NCI-H187 treated with DMSO at 0.1 percent for 48 hours (cell line): ENCODE data around the gene ZBTB7C.
A peak's percentile ranks its signal among the peaks of the same experiment; 100 is the strongest.

ENCODE experiments used
- DNase-seq: peaks from one replicate; lab custom pipeline; 2025; lab: John Stamatoyannopoulos, UW

ZBTB7C gene

DNA sequence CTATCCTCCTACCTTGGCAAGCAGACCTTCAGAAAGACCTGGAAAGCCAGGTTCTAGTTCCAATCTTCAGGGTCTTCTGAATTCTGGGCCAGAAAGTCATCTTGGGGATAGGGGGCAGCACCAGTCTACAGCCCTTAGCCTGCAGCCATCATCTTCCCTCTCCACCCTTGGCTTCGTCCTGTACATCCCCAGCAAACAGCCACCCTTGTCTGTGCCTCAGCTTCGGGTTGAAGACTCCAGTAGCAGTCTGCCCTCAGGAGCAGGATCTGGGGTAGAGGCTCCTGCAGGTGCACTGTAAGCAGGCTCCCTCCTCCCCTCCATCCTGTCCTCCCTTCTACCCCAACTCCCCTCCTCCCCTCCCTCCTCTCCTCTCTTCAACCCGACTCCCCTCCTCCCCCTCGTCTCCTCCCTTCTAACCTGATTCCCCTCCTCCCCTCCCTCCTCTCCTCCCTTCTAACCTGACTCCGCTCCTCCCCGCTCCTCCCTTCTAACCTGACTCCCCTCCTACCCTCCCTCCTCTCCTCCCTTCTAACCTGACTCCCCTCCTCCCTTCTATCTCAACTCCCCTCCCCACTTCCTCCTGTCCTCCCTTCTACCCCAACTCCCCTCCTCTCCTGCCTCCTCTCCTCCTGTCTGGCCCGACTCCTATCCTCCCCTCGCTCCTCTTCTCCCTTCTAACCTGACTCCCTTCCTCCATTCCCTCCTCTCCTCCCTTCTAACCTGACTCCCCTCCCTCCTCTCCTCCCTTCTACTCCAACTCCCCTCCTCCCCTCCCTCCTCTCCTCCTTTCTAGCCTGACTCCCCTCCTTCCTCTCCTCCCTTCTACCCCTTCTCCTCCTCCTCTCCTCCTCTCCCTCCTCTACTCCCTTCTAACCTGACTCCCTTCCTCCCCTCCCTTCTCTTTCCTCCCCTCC, 388.6 kb downstream of the ZBTB7C start:
- no peak for DNase-seq

DNA sequence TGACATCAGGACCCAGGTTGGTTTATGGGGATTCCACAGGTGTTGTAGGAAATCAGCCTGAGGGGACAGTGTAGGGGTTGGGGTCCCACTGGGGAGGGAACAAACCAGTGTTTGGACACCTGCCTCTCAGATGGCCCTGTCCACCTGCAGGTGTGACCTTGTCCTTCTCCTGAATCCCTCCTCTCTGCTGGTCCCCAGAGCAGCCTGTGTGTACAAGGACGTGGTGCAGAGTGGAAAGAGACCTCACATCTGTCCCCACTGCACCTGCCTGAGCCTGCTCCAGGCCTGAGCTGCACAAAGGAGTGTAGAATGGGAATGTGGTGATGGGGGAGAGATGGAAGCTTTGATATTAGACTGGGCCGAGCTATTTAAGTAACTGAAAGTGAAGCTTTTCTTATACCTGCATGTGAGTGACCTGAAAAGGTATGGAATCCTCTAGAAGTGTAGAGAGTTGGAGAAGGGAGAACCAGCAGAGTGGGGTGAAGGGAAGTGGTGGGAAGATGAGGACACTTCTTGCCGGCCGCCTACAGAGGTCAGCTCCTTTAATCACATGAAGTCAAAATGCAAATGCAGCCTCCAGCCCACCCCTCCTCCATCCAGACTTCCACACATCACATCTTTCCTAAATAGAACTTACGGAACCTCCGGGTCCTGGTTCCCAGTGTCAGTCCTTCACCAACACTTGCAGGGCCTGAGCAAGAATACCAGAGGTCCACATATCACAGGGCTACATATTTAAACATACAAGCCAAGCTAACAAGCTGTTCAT, 389.4 kb downstream of the ZBTB7C start:
- DNase-seq, result no peak

DNA sequence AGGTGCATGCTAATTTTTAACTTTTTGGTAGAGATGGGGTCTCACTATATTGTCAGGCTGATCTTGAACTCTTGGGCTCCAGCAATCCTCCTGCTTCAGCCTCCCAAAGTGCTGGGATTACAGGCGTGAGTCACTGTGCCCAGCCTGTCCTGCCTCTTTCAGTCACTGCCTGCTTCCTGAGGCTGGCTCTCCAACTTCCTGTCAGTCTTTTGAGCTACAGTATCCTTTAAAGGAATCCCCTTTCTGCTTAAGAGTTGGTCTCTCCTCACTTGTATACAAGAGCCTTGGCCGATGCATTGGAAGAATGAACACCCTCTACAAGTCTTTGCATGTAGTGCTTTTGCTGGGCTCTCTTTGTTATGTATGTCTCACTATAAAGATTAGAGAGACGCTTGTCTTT, 390.3 kb downstream of the ZBTB7C start:
- no peak for DNase-seq

DNA sequence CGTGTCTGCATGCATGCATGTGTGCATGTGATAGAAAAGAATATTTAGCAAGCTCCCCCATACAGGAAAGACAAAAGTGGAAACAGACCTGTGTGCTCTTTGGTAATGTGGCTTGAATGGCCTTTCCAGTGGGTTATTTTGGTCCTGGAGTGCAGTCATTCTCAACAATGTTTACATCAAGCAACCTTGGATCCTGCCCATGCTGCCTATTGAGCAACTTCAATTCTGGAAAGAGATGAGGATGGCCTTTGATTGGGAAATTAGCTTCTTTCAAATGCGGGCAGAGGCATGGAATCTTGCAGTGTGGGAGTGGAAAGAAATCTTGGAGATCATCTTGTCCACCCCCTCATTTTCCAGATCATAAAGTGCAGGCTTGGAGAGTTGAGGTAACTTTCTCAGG, 391.5 kb downstream of the ZBTB7C start:
- no peak for DNase-seq

DNA sequence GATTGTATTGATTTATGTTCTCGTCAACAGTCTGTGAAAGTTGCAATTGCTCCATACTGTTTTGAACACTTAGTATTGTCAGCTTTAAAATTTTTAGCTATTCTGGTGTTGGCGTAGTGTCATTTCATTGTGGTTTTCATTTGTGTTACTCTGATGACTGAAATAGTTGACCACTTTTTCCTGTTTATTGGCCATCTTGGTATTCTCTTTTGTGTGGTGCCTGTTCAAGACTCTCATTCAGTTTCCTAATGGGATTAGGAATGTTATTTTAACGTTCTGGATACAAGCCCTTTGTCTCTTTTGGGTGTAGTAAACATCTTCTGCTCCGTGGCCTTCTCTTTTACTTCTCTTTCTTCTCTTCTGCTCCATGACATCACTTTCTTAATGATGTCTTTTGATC, 396.0 kb downstream of the ZBTB7C start:
- DNase-seq, result no peak

DNA sequence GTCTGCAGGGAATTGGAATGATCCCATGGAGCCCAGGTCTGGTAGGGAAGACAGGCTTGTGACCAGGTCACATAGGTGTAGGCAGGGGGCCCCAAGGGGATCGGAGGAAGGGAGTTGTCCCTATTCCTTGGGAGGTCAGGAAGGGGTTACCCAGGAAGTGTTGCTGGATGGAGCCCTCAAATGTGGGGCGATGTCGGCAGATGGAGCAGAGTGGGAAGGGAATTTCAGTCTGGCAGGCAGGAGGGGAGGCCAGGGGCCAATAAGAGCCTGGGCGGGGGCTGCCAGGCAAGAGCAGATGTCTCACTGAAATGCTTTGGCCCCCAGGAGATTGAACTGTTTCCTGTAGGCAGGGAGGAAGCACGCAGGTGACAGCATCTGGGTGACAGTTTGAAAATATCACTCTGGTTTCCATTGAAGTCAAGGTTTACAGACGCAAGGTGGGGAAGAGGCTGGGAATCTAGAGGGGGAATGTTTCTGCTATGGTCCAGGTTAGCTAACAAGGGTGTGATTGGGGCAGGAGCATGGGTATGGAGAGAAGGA, 397.2 kb downstream of the ZBTB7C start:
- DNase-seq, result no peak

DNA sequence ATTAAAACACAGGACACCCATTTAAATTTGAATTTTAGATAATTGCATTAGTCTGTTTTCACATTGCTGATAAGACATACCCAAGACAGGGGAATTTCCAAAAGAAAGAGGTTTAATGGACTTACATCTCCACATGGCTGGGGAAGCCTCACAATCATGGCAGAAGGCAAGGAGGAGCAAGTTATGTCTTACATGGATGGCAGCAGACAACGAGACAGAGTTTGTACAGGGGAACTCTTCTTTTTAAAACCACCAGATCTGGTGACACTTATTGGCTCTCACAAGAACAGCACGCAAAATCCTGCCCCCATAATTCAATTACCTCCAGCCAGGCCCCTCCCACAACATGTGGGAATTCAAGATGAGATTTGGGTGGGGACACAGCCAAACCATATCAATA, 398.9 kb downstream of the ZBTB7C start:
- no peak for DNase-seq

DNA sequence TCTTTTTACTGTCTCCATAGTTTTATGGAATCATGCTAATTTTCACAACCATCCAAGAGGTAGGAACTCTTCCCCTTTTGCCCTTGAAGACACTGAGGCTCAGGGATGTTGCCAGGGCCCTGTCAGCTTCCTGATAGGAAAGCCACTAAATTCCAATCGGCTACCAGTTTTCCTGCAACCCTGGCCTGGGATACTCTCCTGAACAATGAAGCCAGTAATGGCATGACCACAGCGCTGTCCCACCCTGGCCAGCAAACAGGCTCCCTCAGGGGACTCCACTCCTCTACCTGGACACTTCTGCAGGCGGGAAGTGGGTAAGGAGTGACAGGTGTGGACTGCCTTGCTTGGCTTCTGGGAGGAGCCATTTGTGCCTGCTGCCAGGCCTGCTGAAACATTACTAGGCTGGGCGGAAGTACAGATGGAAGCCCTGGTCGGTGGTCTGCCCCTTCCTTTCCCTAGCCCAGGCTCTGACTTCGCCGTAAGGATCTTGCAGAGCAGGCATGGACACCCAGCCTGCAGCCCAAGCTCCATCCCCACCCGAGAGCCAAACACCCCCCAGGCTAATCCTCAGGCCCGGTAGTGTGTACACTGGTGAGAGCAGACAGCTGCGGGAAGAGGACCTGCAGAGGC, 400.0 kb downstream of the ZBTB7C start:
- DNase-seq, result no peak

DNA sequence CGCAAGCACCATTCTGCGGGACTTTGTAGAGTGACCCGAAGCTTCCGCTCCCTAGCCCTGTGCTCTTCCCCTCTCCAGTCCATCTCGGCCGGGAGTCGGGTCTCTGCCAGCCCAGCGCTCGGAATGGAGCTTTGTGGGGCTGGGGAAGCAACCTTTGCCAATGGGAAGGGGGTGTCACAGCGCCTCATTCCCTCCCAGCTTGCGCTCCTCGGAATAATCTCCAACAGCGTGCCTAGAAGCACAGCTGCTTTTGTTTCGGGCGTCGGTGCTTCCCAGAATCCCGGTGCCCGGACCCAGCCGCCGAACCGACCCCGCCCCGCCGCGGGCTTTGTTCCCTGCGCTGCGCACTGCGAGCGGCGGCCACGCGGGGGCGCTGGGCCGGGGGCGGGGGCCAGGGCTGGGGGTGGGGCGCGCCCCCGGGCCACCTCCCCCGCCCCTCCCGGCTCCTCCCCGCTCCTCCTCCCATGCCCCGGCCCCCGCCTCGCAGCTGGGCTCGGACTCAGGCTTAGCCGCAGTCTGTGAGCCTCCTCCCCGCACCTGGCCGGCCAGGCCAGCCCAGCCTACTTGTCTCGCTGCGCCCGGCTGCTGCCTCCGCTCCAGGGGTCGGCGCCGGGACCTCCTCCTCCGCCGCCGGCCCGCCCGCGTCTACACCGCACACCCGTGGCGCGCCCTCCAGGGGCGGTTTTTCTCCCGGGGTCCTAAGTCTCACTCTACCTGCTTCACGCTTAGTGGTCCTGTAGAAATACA, 401.1 kb downstream of the ZBTB7C start:
- no peak for DNase-seq

DNA sequence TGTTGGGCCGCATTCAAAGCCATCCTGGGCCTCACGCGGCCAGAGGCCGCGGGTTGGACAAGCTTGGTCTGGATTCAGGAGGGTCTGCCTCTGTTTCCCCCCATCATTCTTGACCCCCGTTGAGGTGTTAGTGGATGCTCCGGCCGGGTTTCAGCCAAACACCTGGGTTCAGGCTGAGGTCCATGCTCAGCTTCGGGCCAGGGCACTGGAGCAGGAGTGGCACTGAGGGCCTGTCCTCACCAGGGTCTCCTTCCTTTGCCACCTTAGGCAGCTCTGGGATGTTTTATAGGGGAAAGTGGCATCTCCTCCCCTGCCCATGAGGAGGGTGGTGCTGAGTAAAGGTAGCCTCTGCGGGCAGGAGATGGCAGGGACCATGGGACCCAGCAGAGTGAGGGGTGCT, 401.8 kb downstream of the ZBTB7C start:
- DNase-seq, result no peak

DNA sequence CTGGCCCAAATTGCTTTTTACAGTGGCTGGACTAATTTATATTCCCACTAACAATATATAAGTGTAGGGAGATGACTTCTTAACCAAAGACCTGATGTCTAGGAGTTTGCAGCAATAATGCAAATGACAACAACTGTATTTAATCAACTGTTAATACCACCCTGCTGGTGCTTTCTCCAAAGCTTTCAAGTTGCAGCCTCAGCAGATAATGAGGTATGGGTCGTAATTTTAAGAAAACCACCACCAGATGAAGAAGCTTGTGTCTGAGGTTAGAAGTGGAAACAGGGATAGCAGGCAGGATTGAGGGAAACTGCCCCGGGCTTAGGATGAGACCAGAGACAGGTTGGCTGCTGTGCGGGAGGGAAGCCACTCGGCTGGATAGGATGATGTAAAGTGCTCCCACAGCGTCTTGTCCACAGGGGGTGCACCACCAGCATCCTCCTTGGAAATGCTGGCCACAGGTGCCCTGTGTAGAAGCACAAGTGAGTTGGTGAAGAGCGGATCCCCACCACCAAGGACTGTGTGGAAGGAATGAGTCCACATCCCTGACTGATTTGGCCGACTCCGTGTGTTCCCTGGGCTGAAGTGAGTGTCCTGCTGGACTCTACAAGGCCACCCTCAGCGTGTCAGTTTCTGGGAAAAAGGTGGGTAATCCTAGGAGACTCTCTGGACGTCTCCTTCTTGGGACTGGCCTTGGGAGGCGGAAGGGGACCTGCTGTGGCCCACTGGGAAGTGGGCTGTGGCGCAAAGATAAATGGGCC, 402.6 kb downstream of the ZBTB7C start:
- DNase-seq, result no peak

DNA sequence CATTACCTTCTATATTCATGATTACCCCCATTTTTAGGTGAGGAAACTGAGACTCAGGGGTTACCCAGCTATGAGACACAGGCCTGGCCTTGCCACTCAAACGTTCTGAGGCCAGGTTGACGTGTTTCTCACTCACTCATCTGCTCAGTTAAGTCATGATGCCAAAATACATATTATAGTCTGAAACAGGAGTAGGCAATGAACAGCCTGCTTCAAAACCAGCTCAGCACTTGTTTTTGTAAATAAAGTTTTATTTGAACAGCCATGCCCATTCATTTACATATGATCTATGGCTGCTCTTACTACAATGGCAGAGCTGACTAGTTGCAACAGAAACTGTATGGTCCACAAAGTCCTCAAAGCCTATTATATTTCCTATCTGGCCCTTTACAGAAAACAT, 404.6 kb downstream of the ZBTB7C start:
- DNase-seq, result no peak

DNA sequence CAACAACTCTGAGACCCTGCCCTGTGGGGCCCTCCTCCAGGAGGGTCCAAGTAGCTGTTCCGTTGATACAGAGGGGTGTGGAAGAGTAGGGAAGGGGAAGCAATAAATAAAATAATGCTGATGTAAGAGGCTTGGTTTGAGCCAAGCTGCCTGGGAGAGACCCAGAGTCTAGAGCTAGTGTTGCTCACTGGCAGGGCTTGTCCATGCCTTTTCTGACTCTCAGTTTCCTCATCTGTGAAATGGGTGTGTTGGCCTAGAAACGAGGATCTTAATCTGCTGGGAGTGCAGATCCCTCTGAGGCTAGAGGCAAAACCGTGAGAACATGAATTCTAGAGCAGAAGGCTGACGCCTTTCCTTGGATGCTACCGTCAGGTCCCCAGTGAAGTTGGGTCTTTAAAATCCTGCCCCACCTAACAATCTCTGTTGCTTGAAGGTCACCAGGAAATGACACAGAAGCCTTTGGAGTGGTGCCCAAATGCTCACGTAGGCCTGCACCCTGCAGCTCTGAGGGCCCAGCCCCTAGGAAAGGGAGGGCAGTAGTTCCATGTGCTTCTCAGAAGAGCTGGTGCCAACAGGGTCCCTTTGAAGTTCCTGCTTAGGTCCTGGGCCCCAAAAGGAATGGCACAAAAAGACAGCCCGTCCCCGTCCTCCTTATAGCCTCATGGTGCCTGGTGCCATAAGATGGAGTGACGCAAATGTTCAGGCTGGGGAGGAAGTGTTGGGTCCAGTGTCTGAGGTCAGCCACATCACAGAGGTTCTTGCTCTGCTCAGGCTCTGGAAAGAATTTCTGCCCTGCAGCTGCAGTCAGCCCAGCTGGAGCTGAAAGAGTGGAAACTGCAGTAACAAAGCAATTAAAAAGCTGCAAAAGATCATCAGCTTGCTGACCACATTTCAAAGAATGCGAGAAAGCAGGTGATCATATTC, 405.5 kb downstream of the ZBTB7C start:
- no peak for DNase-seq

DNA sequence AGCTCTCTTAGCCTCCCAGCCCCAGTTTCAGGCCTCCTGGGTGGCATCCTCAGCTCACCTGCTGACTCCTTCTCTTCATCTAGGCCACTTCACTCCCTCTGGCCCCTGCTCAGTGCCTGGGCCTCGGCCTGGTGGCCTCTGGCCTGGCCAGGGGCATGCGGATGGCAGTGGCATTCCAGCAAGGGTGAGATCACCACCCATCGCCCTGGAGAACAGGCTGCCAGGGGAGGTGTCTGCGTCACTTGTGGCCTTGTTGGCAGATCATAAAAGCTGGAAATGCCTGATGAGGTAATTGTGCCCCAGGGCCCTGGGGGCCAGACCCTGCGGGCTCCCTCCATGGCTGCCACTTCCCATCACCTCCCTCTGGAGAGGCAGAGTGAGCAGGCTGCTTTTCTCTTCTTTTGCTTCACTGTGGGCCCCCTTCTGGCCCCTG, 406.2 kb downstream of the ZBTB7C start:
- DNase-seq, result no peak

DNA sequence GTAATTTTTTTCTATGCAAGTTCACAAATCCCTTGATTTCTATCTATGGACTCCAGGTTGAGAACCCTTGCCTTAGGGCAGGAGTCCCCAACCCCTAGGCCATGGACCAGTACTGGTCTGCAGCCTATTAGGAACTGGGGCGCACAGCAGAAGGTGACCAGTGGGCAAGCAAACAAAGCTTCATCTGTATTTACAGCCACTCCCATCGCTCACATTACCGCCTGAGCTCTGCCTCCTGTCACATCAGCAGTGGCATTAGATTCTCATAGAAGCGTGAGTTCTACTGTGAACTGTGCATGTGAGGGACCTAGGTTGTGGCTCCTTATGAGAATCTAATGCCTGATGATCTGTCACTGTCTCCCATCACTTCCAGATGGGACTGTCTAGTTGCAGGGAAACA, 408.5 kb downstream of the ZBTB7C start:
- DNase-seq, result no peak

DNA sequence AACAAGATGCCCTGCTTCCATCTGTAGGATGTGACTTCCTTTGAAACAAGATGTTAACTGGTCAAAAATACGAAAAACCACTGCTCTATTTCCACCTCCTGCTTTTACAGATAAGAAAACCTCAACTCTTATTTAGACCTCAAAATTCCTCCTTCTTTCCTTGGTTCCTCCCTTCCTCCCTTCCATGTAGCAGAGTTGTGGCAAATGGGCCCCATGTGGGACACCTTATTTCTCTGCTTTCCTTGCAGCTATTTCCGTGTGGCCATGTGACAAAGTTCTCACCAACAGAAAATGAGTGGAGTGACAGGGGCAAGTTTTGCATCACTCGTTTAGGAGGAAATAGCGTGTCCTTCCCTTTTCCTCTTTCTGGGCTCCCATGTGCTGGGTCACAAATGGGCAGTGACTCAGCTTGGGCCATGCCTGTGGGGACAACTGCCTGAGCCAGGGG, 409.4 kb downstream of the ZBTB7C start:
- DNase-seq, result no peak

DNA sequence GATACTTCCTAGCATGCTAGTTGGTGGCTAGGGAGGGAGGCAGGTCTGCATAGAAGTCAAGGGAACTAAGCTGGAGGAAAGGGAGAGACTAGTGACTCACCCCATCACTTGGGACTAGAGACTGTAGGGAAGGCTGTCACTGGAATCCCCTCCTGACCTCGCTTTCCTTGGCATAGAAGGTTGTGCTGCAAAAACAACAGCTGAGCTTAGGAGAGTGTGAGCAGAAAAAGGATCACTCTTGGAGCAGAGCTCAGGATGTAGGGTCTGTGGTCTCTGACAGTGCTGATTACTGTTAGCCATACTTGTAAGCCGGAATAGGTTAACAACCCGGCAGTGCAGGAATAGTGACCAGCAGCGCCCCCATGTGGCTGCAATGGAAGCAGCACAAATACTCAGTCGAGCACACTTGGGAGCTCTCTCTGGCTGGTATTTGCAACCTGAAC, 411.8 kb downstream of the ZBTB7C start:
- no peak for DNase-seq

DNA sequence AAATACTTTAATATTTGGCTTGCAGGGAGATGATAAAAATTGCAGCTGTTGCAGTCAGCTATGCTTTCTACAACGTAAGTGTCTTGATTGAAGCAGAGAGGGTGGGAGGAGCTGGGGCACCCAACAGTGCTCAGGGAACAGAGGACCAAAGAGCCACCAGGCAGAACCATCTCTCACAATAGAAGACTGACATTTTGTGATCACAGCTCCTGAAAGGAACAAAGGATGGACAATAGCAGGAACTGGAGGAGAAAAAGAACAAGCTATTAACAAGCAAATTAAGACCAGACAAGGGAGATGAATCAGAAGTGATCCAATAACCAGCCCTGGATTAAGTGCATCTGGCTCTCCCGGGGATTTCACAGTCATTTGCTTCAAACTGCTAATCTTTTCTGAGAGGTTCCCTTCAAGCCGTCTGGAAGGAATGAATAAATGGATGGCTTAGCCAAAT, 413.1 kb downstream of the ZBTB7C start:
- DNase-seq, result peak; percentile 57

DNA sequence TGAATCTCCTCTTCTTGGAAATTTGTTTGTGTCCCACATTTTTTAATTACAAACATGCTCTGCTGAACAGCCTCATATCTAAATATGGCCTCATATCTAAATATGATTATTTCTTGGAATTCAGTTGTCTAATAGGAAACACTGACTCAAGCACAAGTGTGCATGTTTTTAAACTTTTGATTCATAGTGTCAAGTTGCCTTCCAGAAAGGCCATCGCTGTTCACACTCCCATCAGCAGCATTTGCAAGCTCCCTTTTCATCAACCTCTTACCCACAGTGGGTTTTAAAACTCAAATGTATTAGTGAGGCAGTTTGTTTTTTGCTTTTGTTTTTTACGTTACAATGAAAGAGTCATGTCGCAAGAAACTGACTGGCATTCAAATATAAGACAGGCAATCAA, 413.5 kb downstream of the ZBTB7C start:
- DNase-seq, result no peak

DNA sequence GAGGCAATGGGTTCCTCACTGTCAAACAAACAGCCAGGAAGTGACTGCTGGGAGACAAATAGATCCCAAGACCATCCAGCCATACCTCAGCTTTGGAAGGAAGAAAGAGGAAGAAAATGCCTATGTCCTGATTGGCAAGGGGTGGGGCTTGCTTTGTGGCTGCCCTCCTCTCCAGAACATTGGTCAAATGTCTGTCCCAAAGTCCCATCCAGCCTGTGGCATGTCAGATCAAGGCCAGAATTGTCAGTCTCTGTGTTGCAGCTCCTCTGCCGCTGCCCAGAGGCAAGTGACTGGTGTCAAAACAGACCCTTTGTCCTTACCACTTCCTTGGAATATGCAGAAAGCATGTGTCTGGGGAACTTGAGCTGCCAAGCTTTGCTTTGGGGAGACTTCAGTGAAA, 415.8 kb downstream of the ZBTB7C start:
- DNase-seq, result no peak
